GM10248 (cell line): Measurements from ENCODE around the gene GJA3.
A peak's percentile ranks its signal among the peaks of the same experiment; 100 is the strongest.

Source experiments
- CTCF ChIA-PET: fragments of 300-600 bp; sonication (Branson Sonifier 250); formaldehyde crosslinking; extraction: SDS; loops from one replicate; lab custom pipeline; 2021; ENCODE audit warnings: antibody characterized with exemption; lab: Yijun Ruan, JAX
- POLR2A ChIA-PET: fragments of 350-650 bp; sonication (Branson Sonifier 250); formaldehyde crosslinking; extraction: SDS; loops from one replicate; lab custom pipeline; 2020; ENCODE audit warnings: antibody characterized with exemption; lab: Yijun Ruan, JAX
- DNase-seq: peaks from one replicate; pipeline ENCODE4 v3.0.0; 2012; ENCODE audit errors: extremely low spot score
- CTCF ChIP-seq: IDR thresholded peaks from 2 replicates; pipeline ENCODE4 v1.5.1; 2012; ENCODE audit warnings: mild to moderate bottlenecking, low read depth; ENCODE audit errors: extremely low read depth, missing control alignments, control extremely low read depth

GJA3 gene

DNA sequence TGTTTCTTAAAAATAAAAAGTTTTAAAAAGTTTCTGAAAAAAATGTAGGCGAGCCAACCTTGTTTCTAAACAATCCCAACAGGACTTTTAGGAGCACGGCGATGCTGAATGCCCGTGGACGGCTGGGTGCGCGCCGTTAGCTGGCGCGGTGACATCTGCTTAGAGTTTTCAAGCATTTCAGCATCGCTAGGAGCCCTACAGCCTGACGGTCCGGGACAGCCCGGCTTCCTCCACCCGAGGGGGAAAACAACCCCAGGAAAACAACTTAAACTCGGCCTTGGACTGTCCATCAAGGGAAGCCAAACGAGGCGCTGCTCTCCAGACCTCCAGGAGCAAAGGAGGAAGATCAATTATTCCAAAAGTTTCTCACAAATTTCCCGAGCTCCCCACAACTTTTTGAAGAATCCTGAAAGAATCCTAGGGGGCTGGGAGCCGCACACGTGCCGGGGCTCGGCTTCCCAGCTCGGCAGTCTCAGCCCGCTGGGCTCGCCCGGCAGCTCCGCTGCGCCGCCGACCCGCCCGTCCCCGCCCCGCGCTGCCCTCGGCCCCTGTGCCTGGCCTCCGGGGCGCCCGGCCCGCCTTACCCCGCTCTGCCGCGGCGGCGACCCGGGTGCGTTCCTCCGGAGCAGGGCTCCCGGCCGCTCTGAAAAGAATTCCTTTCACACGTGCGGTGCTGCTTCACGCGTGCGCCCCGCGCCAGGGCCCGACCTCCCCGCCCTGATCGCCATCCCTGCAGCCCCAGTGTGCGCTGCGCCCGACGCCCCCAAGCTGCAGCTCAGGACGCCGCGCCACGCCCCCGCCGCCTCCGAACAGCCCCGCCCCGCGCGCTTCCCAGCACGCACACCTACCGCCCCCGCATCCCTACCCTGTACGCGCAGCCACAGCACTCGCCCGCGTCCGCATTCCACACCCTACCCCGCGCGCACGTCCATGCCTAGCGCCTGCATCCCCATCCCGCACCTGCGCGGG, at the start of gene GJA3:
GJA3 (minus strand) TSS at position 747 of the 969 bp plus-strand sequence. CDS start 17,764 bp downstream, outside the sequence.
- CTCF ChIA-PET = interaction anchor here (0.9 to 3.3 kb wide), 5 partner anchors 11 to 233 kb away, joined by 3 to 9 read pairs (median 5); no protein-coding TSS in a partner anchor
- POLR2A ChIA-PET = no interaction called here
- TF ChIP-seq CTCF = no peak
- peak; percentile 52 for DNase-seq

DNA sequence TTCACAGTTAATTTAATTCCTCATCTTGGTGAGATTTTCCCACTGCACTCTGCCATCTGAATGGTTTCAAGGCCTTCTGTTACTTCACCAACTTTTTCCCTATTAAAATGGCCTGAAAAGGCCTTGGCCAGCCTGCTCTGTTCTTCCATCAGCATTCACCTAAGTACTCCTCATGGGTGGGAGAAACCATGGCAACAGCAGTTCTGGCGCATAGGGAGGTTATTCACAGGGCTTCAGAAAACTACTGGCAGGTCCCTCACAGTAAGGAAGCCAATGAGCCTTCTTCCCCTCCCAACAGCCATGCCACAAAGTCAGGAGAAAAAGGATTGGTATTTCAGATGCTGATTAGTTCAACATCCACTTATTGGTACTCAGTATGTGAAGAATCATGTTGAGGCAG, 49.1 kb upstream of the GJA3 start:
- DNase-seq = no peak
- no peak for TF ChIP-seq CTCF
- ChIA-PET CTCF (interaction anchor here (1.0 to 1.7 kb wide), 2 partner anchors 13 to 19 kb away, joined by 3 to 9 read pairs; no protein-coding TSS in a partner anchor), POLR2A (no interaction called here)

- no peak for DNase-seq
- ChIA-PET POLR2A (no interaction called here), CTCF (interaction anchor here (1.1 kb wide), 1 partner anchor 10 kb away, joined by 5 read pairs; no protein-coding TSS in a partner anchor)
- TF ChIP-seq CTCF = no peak
Observed at GRCh38 chr13:20206698-20207235, 45.9 kb upstream of the GJA3 start.

- no peak for TF ChIP-seq CTCF
- no peak for DNase-seq
- ChIA-PET POLR2A (no interaction called here), CTCF (interaction anchor here (1.1 to 1.8 kb wide), 2 partner anchors 9 kb away, joined by 5 to 9 read pairs; no protein-coding TSS in a partner anchor)
Observed at GRCh38 chr13:20206065-20206697, 45.3 kb upstream of the GJA3 start.

DNA sequence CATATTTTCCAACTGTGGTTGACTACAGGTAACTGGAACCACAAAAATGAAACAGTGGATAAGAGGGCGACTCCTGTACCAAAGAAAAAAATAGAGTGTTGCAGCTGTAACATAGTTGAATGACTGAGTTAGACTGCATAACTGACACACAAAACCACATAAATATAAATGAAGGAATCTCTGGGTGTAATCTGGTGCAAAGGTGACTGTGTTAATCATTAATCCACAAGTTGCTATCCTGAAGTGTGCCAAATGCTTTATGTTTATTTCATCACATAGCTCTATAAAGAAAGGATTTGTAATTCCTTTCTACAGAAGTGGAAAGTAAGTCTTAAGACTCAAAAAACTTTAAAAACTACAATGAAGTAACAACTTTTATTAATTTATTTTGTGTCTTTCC, 37.9 kb upstream of the GJA3 start:
- CTCF ChIA-PET = interaction anchor here (1.2 to 5.7 kb wide), 3 partner anchors 11 to 726 kb away, joined by 3 to 67 read pairs (median 13); no protein-coding TSS in a partner anchor
- POLR2A ChIA-PET = no interaction called here
- no peak for TF ChIP-seq CTCF
- no peak for DNase-seq
